GM18505 (cell line): ENCODE measurements around the gene ISG15.
"Not testable (repeated sequence)": the region's sequence is repeated elsewhere in the genome, so short reads cannot be mapped to it uniquely, and the experiment has no call there.

Experiments
- ATAC-seq: cut with Tn5 transposase; IDR thresholded peaks from one replicate; pipeline ENCODE4 v1.9.1; 2021; ENCODE audit not compliant: unreplicated experiment
- POLR2A ChIP-seq: IDR thresholded peaks from 4 replicates; pipeline ENCODE4 v1.6.1; 2011; ENCODE audit warnings: borderline replicate concordance; ENCODE audit not compliant: insufficient read depth, insufficient read length; ENCODE audit errors: extremely low read depth

ISG15 gene

DNA sequence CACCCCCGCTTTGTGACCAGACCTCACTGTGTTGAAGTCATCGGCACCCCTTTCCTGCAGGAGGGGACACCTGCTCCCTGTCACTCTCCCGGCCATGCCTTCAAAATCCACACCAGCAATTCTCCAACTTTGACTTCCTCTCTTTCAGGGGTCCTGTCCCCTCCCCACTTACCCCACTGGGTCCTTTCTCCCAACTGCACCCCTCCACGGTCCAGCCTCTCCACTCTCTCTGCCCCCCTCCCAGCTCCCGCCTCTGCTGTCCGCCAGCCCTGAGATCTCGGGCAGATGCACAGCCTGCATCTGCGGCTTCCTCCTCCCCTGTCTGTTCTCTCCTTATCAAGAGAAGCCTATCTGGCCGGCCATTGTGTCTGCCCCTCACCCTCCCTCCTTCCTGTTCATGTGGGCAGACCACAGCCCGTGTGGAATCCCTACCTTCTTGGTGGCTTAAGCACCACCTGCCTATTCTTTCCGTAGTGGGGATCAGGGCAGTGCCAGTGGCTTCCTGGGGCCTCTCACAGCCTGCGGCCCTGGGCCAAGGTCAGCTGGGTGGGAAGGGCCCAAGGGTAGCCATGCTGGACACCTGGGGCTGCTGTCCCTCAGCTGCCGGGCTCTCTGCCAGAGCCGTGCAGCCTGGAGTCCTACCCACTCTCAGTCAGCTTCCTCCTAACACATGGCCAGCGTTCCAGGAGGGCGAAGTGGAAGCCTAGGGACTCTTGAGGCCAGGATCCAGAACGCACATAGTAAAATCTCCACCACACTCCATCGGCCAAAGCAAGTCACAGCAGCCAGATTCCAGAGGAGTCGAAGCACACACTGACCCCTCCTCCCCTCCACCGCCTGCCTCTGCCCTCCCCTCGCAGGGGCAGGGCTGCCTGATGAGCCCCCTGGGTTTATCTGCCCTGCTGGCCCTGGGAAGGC lies 8.3 kb upstream of the ISG15 start:
- TF ChIP-seq POLR2A = no peak
- no peak for ATAC-seq

DNA sequence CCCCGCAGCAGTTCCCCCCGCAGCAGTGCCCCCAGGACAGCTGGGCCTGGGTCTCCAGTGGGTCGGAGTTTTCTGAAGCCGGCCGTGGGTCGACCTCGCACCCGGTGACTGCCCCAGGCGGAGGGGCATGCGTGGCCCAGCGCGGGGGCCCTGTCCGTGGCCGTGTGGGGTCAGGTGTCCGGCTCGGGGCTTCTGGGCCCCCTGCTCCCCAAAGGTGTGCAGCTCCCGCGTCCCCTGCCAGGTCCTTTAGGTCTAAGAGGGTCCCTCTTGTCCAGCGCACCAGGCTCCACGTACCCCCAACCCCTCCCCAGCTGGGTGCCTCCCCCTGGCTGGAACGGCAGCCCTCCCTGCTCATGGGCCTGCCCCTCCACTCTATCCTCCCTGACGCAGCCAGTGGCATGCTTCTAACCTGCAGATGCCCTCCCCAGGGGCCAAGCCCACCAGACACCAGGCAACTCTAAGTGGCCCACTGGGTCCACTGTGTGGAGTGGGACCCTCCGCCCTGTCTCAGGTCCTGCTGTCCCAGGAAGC lies 7.5 kb upstream of the ISG15 start:
- no peak for TF ChIP-seq POLR2A
- ATAC-seq = no peak

DNA sequence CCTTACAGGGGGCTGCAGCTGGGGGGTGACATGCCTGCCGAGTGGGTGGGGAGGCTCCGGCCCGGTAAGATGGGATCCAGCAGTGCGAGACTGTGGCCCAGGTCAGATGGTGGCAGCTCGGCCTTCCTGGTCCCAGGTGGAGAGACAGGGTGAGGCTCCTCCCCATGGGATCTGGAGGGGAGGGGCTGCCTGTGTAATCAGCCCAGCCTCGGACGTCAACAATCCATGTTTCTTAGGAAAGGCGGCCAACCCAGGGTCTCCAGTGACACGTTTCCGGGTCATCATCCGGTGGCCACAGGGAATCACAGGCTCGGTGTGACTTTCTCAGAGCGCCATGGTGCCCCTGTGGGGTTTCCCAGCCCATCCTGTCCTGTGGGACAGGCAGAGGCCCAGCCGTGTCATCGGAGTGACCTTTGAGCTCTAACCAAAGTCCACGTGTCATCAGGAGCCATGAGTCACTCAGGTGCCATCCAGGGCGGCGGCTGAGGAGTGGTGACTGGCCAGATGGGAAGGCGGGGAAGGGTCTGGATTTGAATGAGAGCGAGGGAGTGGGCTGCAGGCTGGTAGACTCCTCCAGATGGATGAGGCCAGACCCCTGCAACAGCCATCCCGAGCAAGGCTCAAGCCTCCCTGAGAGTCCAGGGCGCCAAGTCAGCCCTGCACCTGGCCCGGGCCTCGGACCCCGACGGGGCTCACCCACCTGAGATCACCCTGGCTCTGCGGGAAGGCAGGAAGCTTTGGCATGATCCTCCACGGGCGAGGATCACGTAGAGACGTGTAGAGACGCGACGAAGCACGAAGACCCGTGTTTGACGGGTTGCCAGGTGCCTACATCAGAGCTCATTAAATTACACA lies 6.8 kb upstream of the ISG15 start:
- no peak for ATAC-seq
- TF ChIP-seq POLR2A = no peak

DNA sequence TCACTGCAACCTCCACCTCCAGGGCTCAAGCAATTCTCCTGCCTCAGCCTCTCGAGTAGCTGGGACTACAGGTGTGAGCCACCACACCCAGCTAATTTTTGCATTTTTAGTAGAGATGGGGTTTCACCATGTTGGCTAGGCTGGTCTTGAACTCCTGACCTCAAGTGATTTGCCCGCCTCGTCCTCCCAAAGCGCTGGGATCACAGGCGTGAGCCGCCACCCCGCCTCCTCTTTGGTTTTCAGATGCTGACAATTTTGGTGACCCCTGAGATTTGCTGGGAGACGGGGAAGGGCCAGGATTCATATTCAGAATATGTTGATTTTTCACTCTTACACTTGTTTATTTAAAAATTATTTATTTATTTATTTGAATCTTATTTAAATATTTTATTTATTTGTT lies 3.2 kb upstream of the ISG15 start:
- not testable (repeated sequence) for ATAC-seq

DNA sequence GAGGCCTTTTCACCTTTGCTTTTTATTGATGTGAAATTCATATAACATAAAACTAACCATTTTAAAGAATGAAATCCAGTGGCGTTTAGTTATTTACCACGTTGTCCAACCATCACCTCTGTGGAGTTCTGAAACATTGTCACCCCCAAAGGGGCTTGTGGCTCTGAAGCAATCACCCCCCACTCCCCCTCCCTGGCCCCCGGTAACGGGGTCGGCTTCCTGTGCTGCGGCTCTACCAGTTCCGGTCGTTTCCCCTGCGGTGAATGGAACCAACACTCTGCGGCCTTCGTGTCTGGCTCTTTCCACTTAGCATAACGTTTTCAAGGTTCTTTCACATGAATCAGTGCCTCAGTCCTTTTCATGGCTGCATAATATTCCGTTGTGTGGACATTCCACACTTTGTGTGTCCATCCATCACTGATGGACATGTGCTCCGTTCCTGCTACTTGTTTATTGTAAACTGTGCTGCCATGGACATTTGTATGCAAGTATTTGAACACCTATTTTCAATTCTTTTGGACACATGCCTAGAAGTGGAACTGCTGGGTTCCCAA lies 1.8 kb upstream of the ISG15 start:
- TF ChIP-seq POLR2A = no peak
- ATAC-seq = no peak

DNA sequence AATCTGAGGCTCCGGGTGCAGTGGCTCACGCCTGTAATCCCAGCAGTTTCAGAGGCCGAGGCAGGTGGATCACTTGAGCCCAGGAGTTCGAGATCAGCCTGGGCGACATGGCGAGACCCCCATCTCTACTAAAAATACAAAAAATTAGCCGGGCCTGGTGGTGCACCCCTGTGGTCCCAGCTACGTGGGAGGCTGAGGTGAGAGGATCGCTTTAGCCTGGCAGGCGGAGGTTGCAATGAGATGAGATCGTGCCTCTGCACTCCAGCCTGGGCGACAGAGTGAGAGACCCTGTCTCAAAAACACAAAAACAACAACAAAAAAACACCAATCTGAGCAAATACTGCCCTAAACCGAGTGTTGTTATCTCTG lies 577 bp upstream of the ISG15 start:
- not testable (repeated sequence) for ATAC-seq

GRCh38 chr1:1013922-1014648 lies 788 bp downstream of the ISG15 start:
- peak; percentile 27 for TF ChIP-seq POLR2A
- no peak for ATAC-seq

DNA sequence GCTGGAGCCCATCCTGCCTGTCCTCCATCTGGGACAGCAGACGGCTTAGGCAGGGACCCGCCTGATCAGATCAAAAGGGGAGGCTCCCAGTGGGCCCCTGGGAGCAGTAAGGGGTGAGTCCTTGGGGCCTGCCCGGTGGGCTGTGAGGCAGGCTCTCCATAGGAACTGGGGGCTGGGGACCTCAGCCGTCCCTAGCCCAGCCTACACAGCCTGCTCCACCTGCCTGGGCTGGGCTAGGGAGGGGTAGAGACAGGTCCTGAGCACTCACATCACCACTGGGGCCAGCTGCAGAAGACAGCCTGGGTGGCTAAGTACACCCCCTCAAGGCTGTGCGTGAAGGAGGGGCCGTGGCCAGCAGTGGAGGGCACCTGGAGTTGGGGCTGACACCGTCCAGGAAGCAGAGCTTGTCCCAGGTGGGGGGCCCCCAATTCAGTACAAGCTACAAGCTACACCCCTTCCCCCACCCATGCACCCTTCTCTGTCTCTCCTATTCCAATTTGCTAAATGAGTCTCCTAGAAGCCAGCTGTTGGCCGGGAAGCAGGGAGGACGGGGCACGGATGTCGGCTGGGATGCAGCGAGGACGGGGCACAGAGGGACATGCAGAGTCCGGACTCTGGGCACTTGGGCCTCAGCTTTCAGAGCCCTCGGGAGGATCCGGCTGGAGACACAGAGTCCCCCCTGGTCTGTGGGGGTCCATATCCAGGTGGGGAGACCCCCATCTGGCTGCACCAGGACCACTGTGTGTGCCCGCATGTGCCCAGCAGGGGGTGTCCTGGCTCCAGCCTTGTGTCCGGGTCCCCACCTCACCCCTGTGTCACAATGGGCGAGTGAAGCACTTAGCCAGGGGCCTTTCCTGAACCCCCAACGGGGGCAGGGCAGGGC lies 1.7 kb downstream of the ISG15 start:
- no peak for ATAC-seq
- peak; percentile 40 for TF ChIP-seq POLR2A

- not testable (repeated sequence) for ATAC-seq
Observed at GRCh38 chr1:1017397-1018320, 4.4 kb downstream of the ISG15 start.

- ATAC-seq = not testable (repeated sequence)
Observed at GRCh38 chr1:1018321-1018685, 5.0 kb downstream of the ISG15 start.

DNA sequence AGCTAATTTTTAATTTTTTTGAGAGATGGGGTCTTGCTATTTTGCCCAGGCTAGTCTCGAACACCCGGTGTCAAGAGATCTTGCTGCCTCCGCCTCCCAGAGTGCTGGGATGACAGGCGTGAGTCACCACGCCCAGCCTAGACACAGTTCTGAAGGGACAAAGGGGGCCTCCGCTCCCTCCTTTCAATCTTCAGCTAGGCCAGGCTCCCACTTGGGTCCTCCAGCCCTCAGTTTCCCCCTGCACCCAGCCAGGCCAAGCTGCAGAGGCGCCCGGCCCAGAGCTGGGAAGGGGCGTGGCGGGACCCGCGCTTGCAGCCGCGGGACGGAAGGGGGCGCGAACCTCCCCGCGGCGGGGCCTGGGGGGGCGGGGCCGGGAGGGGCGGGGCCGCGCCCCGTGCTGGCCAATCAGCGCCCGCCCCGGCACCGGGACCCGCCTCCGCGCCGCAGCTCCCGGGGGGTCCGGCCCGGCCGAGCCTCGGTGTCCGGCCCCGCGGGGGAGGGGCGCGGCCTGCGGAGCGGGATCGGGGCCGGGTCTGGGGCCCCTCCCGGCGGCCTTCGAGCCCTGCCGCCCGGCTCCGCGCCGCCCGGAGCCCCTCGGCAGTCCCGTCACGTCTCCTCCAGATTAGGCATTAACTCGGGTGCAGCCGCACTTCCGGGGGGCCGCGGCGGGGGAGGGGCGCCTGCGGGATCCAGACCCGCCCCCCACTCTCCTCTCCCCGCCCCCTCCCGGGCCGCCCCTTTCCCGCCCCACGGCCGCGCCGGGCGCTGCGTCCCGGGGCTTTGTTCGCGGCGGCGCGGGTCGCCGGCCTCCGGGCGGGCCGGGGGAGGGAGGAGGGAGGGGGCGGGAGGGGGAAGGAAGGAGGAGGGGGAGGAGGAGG lies 6.1 kb downstream of the ISG15 start:
- peak; percentile 50 for TF ChIP-seq POLR2A
- peak; percentile 63 for ATAC-seq
